Hepatocyte (in vitro differentiated cells): Measurements from ENCODE around the gene ABHD1.

Source experiments
- CTCF ChIP-seq: fragments of 200-600 bp; sonication (generic); IDR thresholded peaks from 2 replicates; pipeline ENCODE4 v1.5.1; 2016; ENCODE audit warnings: antibody characterized with exemption, mild to moderate bottlenecking; ENCODE audit not compliant: poor library complexity
- EZH2 ChIP-seq: fragments of 200-600 bp; sonication (generic); IDR thresholded peaks from 2 replicates; pipeline ENCODE4 v1.6.1; 2016; ENCODE audit warnings: antibody characterized with exemption, mild to moderate bottlenecking, borderline replicate concordance
- EZH2phosphoT487 ChIP-seq: fragments of 200-600 bp; sonication (generic); IDR thresholded peaks from one replicate; pipeline ENCODE4 v1.6.1; 2018; ENCODE audit warnings: antibody characterized with exemption, mild to moderate bottlenecking, low read depth, moderate library complexity; ENCODE audit not compliant: unreplicated experiment, severe bottlenecking

- TF ChIP-seq CTCF (no peak), EZH2 (no peak), EZH2phosphoT487 (no peak)
Measured at GRCh38 chr2:27105981-27106380, 17.6 kb upstream of the ABHD1 start.
